Measurements from ENCODE around the gene B4GAT1.
"Not testable (repeated sequence)": the region's sequence is repeated elsewhere in the genome, so short reads cannot be mapped to it uniquely, and the experiment has no call there.

The B4GAT1 gene

DNA sequence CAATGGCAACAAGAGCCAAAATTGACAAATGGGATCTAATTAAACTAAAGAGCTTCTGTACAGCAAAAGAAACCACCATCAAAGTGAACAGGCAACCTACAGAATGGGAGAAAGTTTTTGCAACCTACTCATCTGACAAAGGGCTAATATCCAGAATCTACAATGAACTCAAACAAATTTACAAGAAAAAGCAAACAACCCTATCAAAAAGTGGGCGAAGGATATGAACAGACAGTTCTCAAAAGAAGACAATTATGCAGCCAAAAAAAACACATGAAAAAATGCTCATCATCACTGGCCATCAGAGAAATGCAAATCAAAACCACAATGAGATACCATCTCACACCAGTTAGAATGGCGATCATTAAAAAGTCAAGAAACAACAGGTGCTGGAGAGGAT, 27.1 kb downstream of the B4GAT1 start:
- not testable (repeated sequence) for DNase-seq

DNA sequence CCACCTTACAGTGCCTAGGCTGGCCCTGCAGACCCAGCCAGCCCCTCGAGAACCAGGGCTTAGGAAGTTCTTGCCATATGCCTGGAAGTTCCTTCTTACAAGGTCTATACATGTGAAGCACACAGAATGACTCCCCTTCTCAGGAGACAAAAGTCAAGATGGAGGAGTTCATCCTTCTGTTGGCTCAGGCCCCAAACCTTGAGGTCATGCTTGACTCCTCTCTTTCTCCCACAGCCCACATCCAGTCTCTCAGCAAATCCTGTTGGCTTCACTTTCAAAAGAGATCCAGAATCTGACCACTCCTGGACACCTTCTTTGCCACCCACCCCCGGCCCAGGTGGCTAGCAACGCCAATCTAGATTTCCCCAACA, 28.8 kb downstream of the B4GAT1 start:
- no peak for DNase-seq

DNA sequence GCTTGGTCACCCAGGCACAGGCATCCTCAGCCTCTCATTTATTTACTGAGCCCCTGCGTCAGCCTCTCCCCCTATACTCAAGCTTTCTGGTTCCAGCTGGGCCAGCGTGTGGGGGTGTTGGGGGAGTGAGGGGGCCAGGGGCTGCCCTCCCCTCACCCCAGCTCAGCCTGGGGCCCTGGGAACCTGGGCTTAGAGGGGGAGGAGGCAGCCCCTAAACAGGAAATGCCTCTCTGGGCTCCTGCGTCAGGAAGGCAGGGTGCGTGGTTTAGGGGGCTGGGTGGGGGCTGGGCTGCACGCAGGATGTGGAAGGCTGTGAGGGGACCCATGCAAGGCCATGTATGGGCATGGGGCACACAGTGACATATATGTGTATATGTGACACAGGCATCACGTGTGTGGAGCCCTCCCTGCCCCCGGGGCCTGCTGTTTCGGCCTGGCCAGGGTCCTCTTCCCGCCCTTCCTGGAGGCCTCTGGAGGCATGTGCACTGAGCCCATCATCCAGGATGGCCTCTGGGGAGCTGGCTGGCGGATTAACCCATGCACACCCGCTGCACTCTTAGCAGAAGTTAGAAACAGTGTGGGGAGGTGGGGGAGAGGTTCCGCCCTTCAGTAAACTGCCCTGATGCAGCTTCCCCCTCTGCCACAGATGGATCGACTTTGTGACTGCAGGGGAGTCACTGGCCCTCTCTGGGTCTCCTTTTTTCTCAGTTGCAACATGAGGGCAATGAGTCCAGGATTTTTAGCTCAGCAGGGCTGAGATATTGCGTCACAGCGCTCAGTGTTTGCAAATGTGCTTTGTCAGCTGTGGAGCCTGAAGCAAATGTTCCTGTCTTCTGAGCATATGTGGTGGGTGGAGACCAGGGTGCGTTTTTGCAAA, 29.5 kb downstream of the B4GAT1 start:
- peak; percentile 71 for DNase-seq

DNA sequence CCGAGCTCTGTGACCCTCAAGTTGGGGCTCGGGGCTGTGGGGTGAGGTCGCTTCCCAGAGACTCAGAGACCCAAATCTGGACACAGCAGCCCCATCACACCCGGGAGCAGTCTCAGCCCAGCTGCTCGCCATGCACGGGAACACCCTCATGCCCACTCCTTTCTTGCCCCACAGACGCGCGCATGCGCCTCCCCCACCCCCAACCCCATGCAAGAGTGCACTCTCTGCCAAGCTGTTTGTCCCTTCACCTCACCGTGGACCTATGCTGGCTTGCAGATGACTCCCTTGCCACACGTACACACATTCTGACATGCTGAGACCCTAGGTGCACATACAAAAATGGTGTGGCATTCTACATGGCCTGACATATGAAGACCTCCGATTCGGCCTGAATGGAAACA, 30.1 kb downstream of the B4GAT1 start:
- no peak for DNase-seq

DNA sequence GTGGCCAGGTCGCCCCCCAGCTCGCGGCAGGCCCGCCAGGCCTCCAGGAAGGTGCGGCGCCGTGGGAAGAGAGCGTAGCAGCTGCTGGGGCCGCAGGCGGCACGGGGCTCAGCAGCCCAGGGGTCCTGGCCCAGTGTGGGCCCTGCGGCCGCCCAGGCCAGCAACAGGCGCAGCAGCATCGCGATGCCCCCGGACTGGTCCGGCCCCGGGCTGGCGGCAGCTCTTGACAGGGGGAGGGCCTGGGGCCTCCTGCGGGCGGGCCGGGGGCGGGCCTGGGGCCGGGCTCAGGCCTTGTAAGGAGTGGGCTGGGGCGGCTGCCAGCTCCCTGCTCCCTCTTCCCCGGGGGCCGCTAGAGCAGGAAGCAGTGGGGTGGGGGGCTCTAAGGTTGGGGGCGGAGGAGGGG, 30.6 kb downstream of the B4GAT1 start, which contains the start of gene CD248:
Gene CD248, minus strand, starts transcription at position 196 of the 403 bp plus-strand sequence. Its CDS starts 17 bp downstream, at position 179.
- no peak for DNase-seq

DNA sequence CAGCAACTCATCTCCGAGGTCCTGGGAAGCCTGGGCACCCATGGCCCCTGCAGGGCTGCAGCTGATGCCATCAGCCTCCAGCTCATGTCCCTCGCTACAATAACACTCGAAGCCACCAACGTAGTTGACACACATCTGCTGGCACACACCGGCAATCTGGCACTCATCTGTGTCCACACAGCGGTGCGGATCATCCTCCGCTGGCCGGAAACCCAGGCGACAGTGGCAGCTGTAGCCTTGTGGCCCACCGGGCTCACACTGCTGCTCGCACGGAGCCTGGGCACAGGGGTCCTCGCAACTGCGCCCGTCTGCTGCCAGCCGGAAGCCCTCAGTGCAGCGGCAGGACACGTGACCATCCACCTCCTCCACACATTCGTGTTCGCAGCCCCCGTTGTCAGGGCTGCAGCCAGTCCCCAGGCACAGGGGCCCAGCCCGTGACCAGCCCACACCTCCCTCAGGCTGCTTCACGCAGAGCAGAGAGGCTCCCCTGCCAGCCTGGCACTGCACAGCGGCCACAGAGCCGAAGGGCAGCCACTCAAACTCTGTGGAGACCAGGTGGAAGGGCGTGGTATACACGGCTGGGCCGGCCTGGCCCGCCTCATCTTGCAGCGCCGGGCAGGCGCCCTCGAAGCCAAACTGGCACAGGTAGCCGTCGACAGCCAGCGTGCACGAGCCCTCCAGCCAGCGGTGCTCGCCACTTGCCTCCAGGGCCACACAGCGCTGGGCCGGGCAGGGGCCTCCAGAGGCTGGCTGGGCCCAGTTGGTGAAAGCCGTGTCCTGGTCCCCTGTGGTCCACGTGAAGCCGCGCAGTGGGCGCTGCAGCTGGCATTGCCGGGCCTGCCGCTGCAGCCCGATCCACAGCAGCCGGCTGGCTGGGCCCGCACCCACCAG, 31.3 kb downstream of the B4GAT1 start:
- no peak for DNase-seq

DNA sequence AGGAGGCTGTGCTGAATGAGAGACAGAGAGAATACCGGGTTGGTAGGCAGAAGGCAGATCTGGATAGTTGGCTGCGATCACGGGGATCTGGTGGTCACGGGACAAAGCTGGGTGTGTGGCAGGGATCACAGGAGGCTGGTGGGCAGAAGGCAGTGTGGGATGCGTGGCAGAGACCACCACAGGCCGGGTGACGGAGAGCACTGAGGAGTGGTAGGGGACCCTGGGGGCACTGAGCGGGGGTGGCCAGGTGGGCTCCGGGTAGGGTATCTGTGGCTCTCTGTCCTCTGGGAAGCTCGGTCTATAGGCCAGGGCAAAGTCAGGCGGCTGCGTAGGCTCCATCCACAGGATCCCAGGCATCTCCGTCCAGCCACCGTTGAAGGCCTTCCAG, 31.9 kb downstream of the B4GAT1 start:
- no peak for DNase-seq

DNA sequence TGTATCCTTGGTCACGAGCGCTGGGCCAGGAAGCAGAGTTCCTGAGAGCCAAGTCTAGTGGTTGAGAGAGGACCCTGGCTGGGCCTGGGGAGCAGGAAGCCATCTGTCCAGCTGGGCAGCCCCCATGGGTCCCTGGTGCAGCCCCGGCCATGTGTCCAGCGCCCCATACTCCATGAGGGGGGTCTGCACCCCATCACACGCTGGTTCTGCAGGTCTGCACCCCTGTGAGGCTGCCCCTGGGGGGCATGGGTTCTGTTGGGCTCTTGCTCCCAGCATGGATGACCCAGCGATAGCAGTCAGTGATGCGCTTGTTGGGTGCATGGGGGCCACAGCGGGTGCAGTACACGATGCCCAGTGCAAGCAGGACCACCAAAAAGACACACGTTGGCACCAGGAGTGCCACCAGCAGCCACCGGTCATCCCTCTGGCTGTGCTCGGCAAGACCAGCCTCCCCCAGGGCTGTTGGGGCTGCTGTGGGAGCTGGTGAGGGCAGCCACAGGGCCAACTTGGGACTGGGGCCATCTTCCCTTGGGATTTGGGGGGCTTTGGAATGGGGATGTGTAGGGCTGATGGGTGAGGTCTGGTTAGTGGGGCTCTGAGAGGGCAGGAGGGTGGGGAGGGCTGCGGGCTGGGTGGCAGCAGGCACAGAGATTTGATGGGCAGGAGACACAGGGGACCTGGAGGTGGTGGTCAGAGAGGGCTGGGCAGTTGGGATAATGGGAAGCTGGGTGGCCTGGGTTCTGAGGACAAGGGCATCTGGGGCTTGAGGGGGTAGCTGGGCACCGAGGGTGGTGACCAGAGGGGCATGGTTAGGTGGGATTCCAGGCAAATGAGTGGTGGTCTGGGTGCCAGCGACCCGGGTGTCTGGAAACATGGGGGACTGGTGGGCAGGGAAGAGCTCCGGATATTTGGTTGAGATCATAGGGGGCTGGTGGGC, 32.6 kb downstream of the B4GAT1 start:
- no peak for DNase-seq

DNA sequence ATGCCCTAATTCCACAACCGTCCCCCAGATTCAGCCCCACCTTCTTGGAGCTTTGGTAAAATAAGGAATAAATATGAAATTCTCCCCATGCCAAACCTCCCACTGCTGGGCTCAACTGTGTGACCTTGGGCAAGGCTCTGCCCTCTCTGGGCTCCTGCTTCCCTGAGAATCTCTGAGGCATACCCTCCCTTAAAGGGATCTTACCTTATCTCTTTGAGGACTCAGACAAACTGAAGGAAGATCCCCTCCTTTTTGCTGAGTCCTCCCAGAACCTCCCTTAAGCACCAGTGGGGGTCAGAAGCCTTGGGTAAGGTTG, 33.3 kb downstream of the B4GAT1 start:
- no peak for DNase-seq

DNA sequence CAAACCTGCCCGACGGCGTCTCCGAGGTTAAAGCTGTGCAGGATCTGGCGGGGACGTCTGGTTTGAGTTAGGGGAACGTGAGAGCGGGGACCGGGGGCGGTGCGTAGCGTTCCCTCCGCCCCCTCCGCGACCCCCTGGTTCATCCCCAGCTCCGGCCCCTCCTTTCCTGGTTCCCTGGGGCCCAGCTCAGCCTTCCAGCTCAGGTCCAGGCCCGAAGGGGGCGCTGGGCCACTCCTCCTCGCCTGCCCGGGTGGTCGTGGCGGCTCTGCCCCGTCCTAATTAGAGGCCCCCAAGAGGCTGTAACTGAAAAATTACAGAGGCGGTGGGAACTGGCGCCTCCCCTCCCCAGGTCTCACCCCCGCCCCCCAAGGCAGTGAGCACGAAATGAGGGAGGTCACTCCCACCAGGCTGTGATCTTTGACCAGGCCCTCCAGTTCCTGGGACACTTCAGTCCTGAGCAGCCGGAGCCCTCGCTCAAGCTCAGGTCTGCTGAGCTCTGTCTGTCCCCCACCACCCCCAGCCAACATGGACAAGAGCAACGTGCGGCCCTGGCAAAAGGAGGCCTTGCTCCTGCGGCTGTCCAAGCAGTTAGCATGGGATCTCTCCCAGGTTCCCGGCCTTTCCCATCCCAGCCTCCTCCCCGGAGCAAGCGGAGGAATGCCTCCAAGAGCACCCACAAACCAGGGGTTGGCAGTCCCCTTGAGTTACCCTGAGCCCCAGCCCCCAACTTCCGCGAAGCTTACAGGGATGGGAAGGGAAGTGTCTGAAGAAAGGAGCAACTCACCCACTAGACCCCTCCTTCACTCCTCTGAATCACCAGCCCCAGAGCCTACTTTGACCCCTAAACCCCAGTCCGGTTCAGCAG, 33.9 kb downstream of the B4GAT1 start:
- DNase-seq = no peak

DNA sequence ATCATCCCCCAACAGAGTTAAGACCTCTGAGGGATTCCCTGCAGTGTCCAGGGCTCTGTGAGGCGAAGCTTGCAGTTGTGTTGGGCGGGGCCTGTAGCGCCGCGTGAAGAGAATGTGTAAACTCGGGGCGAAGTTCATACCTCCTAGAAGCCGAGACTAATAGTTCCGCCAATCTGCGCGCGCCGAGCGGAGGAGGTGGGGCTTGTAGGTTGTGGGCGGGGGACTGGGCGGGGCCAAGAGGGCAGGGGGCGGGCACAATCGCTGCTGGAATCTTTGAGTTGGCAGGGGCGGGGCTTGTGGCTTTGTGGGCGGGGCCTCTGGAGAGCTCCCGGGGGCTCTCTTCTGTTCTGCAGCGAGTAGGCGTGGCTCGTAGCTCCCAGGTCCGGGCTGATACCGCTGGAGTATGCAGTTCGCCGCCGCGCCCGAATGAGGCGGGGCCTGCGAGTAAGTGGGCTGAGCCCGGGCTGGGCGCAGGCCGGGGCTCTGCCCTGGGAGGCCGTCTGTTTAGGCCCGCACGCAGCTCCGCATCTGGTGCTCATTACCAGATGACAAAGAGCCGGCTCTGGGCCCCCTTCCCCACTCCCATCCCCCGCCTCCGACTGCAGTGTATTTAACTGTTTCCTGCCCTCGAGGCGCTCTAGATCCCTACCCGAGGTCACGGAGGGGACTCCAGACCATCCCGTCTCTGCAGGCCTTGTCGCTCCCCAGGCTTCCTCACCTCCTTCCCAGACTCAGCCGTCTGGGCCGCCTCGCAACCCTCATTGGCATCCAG, 34.7 kb downstream of the B4GAT1 start:
- DNase-seq = no peak

DNA sequence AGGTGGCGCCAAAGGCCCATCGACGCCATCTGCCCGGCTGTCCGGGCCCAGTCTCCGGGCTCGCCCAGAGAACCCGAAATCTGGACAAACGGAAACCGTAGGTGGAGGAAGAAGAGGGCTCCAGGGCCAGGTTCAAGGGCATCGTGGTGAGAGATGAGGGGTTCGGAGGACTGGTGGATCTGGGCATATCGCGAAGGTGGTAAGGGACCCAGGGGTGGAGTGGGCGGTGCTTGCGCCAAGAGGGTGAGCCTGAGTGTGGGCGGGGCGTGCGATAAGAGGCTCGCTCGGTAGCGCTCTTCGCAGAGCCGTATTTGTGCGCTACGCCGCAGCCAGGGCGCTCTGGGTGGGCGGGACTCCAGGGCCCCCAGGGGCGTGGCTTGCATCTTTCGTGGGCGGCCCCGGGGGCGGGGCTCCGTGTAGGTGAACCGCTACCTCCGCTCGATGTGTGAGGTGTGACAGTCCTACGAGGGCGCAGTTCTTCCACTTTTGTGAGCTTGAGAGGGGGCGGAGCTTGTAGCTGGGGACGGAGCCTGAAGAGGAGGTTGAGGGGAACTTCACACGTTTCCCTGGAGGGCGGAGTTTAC, 35.4 kb downstream of the B4GAT1 start:
- no peak for DNase-seq

DNA sequence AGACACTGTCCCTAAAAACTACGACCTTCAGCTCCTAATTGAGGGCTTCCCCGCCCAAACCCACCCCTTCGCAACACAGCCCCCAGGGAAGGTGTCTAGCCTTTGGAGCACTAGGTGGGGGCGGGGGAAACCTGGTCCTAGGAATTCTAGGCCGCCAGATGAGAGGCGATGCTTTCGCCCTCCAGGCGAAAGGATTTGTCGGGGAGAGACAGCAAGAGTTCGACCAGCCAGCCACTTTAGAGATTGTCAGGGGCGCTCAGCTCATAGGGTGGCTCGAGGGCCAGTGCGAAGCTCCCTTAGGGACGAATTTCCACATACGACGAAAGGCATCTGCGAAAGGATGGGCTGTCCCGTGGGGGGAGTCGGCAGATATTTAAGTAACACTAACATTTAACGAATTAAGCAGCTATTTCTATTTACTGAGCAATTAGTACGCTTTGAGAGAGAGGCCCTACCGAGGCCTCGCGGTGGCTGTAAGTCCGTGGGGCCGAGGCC, 35.9 kb downstream of the B4GAT1 start:
- no peak for DNase-seq

DNA sequence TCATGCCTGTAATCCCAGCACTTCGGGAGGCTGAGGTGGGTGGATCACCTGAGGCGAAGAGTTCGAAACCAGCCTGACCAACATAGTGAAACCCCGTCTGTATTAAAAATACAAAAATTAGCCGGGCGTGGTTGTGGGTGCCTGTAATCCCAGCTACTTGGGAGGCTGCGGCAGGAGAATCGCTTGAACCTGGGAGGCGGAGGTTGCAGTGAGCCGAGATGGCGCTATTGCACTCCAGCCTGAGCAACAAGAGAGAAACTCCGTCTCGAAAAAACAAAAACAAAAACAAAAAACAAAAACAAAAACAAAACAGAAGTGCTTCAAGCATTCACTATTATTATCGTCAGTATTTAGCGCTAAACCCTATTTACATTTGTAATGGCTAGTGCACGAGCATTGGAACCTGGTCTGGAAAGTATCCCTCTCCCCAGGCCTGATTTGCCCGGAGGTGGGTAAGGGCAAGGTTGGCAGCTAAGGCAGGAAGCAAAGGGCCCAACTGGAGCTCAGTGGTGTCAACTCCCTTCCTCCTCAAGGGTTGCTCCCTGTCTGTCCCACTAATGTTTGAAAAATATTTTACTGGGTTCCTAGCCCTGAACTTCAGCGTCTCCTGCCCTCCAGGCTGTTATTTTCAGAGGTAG, 36.5 kb downstream of the B4GAT1 start:
- DNase-seq = not testable (repeated sequence)

DNA sequence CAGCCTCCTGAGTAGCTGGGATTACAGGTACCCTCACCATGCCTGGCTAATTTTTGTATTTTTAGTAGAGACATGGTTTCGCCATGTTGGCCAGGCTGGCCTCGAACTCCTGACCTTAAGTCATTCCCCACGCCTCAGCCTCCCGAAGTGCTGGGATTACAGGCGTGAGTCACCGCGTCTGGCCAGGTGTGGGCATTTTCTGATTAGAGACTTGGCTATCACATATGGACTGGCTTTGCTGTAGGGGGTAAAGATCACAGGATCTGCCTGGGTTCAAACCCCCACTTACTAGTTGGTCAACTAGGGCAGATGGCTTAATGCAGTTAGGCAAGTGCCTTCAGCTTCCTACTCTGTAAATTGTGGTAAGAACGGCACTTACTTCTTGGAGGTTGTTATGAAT, 37.1 kb downstream of the B4GAT1 start:
- DNase-seq = no peak

DNA sequence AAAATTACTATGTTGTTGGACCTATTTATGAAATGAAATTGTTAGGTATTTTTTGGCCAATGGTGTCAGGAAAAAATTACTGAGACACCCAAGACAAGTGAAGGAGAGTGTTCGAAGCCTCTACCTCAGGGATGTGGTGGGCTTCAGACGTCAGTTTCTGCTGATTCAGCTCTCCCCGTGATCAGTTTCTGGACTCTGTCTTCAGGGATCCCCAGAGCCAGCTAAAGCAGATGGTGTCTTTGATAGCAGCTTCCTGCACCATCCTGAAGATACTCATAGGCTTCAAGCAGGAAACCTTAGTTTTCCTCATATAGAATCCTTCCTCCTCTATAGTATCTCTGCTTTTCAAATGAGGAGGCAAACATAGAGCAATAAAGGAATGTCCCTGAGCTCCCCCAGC, 38.0 kb downstream of the B4GAT1 start:
- no peak for DNase-seq

DNA sequence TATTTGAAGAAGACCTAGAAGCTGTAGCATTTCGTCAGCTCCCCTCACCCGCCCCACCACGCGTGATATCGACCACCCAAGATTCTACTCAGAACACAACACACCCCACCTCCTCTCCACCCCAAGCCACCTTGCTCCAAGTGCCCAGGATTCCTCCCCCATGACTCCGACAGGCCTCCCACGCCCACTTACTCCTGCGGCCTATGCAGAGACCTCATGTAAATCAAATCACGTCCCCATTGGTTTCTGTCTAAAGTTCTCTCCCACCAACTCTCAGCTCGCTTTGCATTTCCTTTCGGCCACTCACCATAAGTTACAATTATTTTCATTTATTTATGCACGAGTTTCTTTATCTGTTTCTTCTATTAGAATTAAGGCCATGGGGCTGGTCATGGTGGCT, 44.8 kb downstream of the B4GAT1 start:
- no peak for DNase-seq

DNA sequence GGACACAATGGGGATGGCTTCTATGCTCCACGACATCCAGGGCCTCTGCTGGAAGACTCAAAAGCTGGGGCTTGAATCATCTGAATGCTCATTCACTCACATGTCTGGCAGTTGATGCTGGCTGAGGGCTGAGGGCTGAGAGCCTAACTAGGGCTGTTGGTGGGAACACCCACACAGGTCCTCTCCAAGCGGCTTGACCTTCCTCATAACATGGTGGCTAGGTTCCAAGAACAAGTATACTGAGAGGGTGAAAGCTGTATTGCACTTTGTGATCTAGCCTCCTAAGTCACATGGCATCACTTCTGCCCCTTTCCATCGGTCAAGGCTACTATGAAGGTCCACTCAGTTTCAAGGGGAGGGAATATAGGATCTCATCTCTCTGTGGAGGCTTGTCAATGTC, 48.2 kb downstream of the B4GAT1 start:
- DNase-seq = no peak

DNA sequence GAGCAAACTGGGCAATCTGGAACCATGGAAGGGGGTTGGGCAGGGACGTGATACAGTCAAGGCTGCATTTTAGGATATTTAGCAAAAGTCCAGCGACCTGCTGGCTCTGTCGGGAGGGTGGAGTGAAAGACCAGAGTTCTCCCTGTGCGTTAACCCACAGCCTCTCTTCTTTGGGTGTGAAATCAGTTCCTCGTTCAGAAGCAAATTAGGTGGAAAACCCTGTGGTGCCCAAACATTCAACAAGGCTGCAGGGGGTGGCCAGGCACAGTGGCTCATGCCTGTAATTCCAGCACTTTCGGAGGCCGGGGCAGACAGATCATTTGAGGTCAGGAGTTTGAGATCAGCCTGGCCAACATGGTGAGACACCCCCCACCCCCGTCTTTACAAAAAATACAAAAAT, 49.8 kb downstream of the B4GAT1 start:
- no peak for DNase-seq

All from NK-92 treated with Interleukin-12 subunit alpha and Interleukin-12 subunit beta, amount 100 ng/mL, for 24 hours (cell line).